Stimulated activated CD4-positive, alpha-beta T cell treated with anti-CD3 and anti-CD28 coated beads, Interleukin-2, amount 100 ng/mL, for 4 hours (primary cell): ENCODE data around the gene NUAK2.

Source experiments
- DNase-seq: peaks from one replicate; pipeline ENCODE4 v3.0.0-alpha.2; 2020; ENCODE audit warnings: low read depth

Gene NUAK2

DNA sequence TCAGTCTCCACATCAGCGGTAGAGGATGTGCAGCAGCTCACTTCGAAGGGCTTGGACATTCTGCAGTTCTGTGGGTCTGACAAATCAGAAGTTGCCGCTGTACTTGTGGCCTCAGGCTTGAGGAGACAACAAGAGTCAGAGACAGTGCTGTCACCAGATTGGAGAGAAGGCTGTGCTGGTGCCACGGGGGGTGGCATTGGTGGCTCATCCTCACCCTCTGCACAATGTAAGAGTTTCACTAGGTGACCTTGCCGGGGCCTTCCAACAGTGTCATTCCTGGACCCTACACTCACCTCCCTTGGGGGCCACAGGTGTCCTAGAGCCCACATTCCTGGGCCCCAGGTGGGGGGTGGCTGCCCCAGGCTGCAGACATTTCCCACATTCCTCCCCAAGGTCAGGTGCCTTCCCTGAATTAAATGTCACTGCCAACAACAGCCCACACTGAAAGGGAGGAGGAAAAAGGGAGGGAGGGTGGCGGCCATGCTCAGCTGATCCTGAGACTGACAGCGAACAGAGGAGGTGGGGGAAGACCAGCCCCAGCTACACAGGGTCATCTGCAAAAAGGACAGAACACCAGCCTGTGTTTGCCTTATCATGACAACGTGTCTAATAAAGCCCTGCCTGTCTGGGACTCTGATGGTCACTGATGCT is 47.4 kb downstream of the NUAK2 start:
- no peak for DNase-seq

DNA sequence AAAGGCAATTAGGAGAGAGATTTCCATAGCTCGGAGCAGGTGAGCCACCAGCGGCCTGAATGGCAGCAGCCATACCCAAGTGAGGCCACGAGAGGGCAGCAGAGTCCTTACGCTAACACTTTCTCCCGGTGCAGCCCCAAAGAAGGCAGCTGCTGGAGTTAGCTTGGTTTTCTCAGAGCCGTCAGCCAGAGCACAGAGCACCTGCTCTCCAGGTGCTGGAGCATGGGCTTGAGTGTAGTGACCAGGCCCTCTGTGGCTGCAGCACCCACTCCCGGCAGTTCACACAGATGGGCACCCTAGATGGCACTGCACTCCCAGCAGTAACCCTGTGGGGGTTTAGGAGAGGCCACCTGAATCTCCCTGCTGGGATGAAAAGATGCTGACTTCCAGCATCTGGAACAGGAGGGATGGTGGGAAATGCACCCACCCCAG is 48.0 kb downstream of the NUAK2 start:
- peak; percentile 76 for DNase-seq

DNA sequence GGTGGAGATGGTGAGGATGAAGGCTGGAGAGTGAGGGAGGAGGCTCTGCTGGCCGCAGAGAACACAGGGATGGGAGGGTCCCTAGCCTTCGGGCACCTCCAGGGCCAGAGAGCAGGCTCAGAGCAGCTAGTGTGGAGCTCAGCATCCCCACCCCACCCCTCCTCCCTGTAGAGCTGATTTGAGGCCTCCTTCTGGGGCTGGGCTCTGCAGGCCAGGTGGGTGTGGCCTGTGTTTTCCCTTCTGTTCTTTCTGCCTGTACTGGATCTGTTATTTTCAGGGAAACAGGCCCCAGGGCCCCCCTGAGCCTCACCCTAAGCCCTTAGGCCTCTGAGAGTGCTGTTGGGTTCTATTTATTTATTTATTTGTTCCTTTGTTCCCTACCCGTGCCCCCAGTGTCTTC is 49.0 kb downstream of the NUAK2 start:
- no peak for DNase-seq

DNA sequence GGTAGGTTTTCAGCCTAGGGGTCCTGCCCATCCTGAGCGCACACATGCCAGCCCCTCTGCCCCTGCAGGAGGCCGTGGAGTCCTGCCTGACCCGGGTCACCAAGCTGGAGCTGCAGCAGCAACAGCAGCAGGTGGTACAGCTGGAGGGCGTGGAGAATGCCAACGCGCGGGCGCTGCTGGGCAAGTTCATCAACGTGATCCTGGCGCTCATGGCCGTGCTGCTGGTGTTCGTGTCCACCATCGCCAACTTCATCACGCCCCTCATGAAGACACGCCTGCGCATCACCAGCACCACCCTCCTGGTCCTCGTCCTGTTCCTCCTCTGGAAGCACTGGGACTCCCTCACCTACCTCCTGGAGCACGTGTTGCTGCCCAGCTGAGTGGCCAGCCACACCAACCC is 49.8 kb downstream of the NUAK2 start:
- DNase-seq: no peak

DNA sequence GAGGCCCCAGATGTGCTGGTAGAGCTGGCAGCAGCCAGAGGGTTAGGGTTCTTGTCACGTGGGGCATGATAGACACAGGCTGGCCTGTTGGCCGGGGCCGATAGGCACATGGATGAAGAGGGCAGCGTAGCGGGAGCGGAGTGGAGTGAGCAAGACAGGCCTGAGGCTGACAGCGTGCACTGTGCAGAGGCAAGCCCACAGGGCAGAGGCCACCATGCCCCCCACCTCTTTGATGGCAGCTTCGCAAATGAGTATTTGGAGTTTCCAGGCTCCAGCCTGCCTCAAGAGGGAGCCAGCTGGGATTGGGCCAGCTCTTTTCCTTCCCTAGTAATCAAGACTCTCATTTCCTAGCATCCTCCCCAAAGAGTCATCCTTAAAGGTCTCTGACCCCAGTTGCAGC is 50.3 kb downstream of the NUAK2 start:
- no peak for DNase-seq

DNA sequence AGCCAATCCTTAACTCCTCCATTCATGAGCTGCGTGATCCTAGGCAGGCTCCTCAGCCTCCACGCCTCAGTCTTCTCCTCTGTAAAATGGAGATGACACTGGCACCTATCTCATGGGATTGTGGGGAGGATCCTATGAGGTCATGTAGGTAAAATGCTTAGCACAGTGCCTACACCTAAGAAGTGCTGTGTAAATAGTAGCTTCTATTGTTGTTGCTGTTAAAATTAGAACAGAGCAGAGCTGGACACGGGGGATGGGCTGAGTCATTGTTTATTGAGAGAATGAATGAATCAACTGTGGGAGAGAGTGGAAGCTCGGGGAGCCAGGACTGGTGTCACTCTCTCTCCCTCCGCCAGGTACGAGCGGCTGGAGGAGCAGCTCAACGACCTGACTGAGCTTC is 50.8 kb downstream of the NUAK2 start:
- no peak for DNase-seq

DNA sequence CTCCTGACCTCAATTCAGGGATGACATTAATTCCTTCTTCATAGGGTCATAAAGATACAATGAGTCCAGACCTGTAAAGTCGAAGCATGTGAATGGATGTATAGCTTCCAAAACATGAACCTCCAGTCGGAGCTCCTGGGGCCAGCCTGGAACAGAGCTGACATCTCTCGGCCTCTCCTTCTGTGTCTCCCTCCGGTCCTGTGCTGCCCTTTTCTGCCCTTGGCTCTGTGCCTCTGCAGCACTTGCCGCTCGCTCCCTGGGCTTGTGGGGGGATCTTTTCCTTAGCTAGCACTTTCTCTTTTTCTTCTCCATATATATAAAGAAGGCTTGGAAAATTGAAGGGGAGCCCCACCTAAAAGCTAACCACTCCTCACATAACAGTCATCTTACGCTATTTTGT is 51.3 kb downstream of the NUAK2 start:
- DNase-seq: no peak

DNA sequence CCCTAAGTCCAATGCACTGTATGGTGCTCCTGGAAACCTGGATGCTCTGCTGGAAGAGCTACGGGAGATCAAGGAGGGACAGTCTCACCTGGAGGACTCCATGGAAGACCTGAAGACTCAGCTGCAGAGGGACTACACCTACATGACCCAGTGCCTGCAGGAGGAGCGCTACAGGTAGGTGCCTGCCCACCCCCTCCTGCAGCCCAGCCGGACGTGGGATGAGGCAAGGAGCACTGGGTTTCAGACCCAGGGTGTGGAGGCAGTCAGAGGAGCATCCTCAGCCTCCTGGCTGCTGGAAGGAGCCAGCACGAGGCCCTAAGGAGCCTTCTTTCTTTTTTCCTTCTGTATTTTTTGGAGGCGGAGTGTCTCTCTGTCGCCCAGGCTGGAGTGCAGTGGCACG is 51.8 kb downstream of the NUAK2 start:
- DNase-seq: no peak

DNA sequence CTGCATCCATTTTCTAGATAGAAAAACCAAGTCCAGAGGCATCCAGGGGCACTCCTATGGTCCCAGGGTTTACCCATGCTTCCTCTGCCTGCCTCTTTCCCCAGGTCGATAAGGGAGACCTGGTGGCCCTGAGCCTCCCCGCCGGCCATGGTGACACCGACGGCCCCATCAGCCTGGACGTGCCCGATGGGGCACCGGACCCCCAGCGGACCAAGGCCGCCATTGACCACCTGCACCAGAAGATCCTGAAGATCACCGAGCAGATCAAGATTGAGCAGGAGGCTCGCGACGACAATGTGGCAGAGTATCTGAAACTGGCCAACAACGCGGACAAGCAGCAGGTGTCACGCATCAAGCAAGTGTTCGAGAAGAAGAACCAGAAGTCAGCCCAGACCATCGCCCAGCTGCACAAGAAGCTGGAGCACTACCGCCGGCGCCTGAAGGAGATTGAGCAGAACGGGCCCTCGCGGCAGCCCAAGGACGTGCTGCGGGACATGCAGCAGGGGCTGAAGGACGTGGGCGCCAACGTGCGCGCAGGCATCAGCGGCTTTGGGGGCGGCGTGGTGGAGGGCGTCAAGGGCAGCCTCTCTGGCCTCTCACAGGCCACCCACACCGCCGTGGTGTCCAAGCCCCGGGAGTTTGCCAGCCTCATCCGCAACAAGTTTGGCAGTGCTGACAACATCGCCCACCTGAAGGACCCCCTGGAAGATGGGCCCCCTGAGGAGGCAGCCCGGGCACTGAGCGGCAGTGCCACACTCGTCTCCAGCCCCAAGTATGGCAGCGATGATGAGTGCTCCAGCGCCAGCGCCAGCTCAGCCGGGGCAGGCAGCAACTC is 52.5 kb downstream of the NUAK2 start:
- no peak for DNase-seq

DNA sequence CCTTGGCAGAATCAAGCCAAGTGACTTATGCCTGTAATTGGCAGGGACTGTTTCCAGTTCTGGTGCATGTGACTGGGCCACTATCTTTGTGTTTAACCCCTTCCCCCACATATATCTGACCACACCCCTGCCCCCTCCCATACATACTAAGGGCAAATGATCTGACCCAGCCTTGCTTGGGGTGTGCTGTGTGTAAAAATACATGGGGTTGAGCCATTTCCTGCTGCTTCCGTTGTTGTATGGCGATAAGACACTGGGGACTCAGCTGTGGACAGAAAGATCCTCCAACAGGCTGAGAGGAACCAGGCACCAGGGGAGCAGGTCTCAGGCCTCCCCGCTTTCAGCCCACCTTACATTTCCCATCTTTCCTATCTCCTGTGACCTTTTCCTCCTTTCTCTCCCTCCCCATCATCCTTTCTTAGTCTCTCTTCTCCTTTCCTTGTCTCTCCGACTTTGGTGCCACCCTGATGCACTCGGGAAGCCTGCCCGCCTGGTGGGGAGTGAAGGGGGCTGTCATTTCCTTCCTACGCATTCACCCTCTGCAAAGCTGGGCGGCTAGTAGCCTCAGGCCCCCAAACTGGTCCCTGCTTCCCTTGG is 54.1 kb downstream of the NUAK2 start:
- no peak for DNase-seq

DNA sequence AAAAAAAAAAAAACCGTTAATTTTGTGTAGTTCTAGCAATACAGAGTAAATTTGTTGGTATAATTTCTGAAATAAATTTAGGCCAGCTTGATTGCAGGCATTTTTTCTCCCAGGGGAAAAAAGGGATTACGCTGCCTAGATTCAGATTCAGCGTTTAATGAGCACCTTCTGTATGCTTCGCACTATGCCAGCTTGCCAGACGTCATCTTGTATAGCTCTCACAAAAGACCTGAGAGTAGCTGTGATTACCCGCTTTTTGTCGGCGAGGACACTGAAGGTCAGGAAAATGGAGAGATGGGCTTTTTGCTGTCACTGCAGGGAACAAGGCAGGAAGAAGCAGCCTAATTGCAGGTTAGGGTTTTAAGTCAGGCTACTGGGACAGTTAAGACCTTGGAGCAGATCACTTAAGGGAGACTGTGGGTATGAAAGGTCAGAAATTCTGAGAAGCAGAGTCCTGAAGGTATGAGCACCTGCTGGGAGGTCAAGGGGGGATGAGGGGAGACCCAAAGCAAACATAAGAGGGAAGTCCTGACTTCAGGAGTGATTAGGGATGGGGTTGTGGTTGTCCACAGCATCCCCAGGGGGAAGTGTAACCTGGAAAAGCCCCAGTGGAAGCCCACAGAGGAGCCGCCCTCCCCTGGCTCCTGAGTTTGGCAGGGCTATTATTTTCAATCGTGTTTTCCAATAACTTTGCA is 54.8 kb downstream of the NUAK2 start:
- DNase-seq: no peak

DNA sequence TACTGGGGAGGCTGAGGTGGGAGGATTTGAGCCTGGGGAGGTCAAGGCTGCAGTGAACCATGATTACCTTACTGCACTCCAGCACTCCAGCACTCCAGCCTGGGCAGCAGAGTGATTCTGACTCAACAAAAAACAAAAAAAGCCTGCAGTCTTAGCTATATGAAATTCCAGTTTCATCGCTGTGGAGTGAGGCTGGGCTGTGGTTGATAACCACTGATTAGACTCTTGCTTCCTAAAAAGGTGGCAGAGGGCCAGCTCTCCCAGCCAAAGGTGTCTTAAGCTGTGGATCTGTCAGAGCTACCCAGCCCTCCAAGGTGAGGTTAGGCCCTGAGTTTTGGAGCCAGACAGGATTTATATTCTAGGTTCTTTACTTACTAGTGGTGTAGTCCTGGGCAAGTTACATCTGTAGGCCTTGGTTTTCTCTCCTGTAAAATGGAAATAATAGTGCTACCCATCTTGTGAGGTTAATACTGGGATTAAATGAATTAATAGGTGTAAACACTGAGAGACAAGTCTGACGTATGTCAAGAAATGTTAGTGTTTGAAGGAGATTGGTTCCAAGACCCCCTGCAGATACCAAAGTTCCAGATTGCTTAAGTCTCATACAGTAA is 57.9 kb downstream of the NUAK2 start:
- no peak for DNase-seq

DNA sequence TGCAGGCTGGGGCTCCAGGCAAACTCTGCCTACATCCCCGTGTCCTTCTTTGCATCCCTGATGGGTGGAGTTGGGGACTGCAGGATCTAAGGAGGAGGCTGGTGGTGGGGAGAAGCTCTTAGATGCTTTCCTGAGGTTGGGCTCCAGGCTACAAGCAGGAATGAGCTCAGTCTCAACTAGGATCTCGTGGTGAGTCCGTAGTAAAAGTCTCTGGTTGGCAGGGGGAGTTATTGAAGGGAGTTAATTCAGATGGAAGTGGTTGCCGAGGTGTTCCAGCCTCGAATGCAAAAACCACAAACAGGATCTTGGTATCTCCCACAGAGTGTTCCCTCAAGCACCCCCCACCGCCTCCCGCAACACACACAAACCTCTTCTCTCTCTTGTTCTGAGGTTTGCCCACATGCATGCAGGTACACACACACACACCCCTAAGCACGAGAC is 58.8 kb downstream of the NUAK2 start:
- DNase-seq: no peak

DNA sequence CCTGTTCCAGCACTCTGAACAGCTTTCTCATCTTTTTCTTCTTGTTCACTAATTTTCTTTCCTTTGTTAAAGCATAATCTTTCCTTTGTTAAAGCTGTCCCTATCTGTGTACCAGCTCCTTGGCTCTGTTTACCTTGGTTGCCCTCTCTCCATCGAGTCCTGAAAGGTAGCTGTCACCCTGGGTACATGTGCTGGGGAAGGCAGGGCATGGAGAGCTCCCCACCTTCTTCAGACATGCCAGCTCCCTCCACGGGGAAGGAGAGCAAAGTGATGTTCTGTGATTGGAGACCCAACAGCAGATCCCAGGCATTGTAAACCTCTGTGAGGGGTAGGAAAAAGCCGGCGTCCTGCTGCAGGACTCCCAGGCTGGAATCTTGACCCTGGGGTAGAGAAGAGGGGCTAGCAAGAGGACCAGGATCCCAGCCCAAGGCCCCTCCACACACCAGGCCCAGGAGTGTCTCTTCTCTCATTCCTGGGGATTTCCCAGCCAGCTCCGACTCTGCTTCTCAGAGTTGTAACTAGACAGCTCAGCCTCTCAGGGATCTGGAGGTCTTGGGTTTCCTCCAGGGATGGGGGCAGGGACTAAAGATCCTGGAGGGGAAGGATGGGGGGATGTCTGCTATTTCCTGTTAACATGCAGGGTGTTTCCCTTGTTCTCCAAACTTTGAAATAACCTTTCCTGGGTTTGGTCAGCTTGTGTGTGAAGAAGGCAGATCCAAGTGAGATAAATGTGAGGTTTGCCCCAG is 59.4 kb downstream of the NUAK2 start:
- no peak for DNase-seq

DNA sequence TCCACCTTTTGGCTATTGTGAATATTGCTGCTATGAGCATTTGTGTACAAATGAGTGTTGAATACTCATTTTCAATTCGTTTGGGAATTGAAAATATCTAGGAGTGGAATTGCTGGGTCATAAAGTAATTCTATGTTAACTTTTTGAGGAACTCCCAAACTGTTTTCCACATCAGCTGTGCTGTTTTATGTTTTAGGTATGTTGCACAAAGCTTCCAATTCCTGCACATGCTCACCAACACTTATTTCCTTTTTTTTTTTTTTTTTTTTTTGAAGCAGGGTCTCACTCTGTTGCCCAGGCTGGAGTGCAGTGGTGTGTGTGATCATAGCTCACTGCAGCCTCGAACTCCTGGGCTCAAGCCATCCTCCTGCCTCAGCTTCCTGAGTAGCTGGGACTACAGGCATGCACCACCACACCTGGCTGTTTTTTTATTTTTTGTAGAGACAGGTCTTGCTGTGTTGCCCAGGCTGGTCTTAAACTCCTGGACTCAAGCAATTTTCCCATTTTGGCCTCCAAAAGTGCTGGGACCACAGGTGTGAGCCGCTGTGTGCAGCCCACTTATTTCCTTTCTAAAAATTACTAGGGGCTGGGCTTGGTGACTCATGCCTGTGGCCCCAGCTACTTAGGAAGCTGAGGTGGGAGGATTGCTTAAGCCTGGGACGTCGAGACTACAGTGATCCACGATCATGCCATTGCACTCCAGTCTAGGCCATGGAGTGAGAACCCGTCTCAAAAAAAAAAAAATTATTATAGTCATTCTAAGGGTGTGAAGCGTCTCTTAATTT is 60.4 kb downstream of the NUAK2 start:
- DNase-seq: no peak

DNA sequence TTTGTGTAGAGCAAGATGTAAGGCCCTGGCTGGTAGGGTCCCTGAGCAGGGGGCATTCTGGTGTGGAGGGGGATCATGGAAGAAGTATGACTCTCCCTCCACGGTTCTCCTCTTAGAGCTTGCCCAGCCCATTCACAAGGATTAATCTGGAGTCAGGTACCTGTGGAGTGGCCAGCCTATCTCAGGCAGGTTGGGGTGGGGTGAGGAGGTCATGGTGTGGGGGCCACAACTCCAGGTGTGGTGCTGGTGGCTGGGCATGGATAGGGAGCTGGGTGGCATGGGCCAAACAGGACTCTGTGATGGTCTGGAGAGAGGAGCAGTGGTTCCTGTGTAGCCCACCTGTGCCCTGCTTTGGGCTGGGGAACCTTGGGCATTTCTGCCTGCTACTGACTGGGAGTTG is 61.5 kb downstream of the NUAK2 start:
- no peak for DNase-seq

DNA sequence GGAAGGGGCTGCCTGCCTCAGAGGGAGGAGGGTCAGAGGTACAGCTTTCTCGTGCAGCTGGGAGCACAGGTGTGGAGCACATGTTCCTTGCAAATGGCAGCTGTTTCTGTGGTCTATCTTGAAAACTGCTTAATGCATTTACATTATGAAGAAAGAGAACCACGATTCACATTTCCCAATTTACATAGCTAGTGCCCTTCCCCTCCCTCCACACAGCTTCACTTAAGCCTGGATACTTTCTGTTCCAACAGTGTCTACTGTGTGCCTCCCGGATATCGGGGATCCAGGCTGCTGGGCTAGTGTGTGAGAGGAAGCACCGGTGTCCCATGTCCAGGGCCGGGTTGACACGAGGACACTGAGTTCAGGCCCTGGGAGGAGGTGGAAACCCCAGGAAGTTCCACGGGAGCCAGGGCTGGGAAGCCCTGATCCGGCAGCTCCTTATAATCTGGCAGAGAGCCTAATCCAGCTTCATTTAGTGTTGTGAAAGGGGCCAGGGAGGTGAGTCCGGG is 62.2 kb downstream of the NUAK2 start:
- no peak for DNase-seq

DNA sequence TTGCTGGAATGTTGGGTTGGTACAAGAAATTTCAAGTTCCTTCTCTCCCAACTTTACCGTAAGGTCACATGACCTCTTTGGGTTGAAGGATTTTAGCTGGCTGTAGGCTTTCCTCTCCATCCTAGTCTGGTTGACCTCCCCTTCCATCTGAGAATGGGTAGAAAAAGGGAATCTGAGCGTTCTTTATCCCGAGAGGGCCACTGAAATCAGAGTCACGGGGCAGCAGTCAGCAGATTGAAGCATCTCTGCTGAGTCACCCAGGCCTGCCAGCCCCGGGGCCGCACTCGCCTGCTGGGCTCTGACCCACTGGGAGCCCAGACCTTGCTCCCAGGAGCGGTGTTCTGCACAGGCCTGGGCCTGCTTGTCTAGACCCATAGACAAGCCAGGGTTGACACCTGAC is 62.8 kb downstream of the NUAK2 start:
- DNase-seq: no peak

DNA sequence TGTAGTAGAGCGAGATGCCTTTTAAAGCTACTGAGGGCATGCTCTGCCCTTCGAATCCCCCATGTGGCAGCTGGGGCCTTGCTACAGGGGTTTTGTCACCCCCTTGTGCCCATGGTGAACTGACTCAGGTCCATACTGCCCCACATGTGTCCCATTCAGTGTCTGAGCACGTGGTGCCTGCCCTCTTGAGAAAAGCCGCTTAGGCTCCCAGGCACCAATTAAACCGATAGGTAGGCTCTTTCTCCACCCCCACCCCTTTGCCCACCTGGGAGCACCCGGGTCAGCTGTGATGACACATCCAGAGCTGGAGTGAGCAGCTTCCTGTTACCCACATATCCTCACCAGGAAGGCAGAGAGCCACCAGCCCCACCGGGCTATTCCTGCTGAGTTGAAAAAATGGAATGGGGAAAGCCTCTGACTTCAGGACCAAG is 63.3 kb downstream of the NUAK2 start:
- DNase-seq: no peak

DNA sequence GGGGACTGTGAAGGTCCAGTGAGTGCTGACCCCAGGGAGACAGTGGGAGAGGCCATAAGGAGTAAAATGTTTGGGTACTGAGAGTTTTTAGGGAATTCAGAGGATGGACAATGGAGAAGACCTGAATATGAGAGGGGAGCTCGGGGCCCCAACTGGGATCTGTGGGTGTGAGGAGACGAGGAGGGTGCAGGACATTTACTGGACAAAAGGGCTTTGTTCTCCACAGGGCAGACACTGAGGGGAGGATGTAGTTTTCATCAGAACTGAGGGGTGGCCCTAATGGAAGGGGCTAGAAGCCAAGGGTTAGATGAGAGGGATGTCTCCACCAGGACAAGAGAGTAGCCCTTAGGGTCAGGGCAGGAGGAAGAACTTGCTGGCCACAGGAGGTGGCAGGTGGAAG is 63.8 kb downstream of the NUAK2 start:
- DNase-seq: no peak
